ENCODE measurements around the gene CAMP. TPM values are rescaled to one million over a fixed set of nuclear protein-coding genes. Genes with fewer than 3 reads are reported as not detected.

CAMP gene
- polyA plus RNA-seq, 1 of the 3 experiments (the other 2 are of a cell fraction) = not detected

GRCh38 chr3:48271763-48272498 lies 48.6 kb downstream of the CAMP start:
- H3K4me1 ChIP-seq (ENCODE audit: control insufficient read depth in 1 of 2, insufficient read depth in 2 of 2, low read depth in 1 of 2, low read length in 1 of 2) = no peaks in the 10 kb centered on the region; a peak in 1 of 4 replicates
- H3K36me3 ChIP-seq (replicated peaks in 1 of 2; ENCODE audit: control insufficient read depth in 1 of 2, insufficient read depth in 2 of 2, low read length in 1 of 2) = peaks cover 0 to 15% of the 10 kb centered on the region in 2 experiments
- H3K27ac ChIP-seq (ENCODE audit: low read depth in 2 of 2, low read length in 1 of 2) = no peak overlapping the region
- CTCF ChIA-PET = interaction anchor here (0.7 to 10.9 kb wide), 12 partner anchors 8 to 277 kb away, joined by 3 to 379 read pairs (median 4); partner anchors contain the start of genes CCDC51, PLXNB1, TMA7 and ZNF589
- H3K4me2 ChIP-seq = no peak overlapping the region
- TF ChIP-seq YY1 (IDR thresholded peaks at IDR 0.05; ENCODE audit: low read depth) = no peak
- no peak for TF ChIP-seq ZBTB33 (IDR thresholded peaks at IDR 0.05; ENCODE audit: borderline replicate concordance, low read depth)
- no peak for TF ChIP-seq NFIC (IDR thresholded peaks at IDR 0.05; ENCODE audit: borderline replicate concordance)
- WGBS (ENCODE audit: low lambda C conversion rate) = 91% methylated on average over 11 of the region's 38 CpGs
- H3K9ac ChIP-seq = no peak overlapping the region
- H3K4me3 ChIP-seq (ENCODE audit: low read depth in 2 of 2, low read length in 1 of 2) = no peak overlapping the region
- H2AFZ ChIP-seq (ENCODE audit: low read depth) = no peak overlapping the region
- H4K20me1 ChIP-seq (ENCODE audit: insufficient read depth) = no peaks in the 10 kb centered on the region
- H3K9me2 ChIP-seq = no peaks in the 10 kb centered on the region
- POLR2A ChIA-PET = interaction anchor here (0.6 to 1.3 kb wide), 2 partner anchors 26 to 129 kb away, joined by 3 read pairs; no protein-coding TSS in a partner anchor
- no peaks in the 10 kb centered on the region for H3F3A ChIP-seq (replicated peaks; ENCODE audit: insufficient read depth)
- H3K79me2 ChIP-seq (ENCODE audit: insufficient read depth) = no peaks in the 10 kb centered on the region
- H3K9me3 ChIP-seq = no peaks in the 10 kb centered on the region
- no peaks in the 10 kb centered on the region for H3K27me3 ChIP-seq (ENCODE audit: insufficient read depth)
- DNase-seq = no peak

GRCh38 chr3:48273594-48274211 lies 50.4 kb downstream of the CAMP start:
- Histone ChIP-seq H2AFZ (ENCODE audit: low read depth) (no peak overlapping the region), H3F3A (replicated peaks; ENCODE audit: insufficient read depth) (no peaks in the 10 kb centered on the region), H3K27ac (ENCODE audit: low read depth in 2 of 2, low read length in 1 of 2) (no peak overlapping the region), H3K9ac (no peak overlapping the region), H3K9me2 (no peaks in the 10 kb centered on the region), H3K27me3 (ENCODE audit: insufficient read depth) (no peaks in the 10 kb centered on the region), H3K4me1 (ENCODE audit: control insufficient read depth in 1 of 2, insufficient read depth in 2 of 2, low read depth in 1 of 2, low read length in 1 of 2) (no peaks in the 10 kb centered on the region; a peak in 1 of 4 replicates), H3K4me3 (ENCODE audit: low read depth in 2 of 2, low read length in 1 of 2) (no peak overlapping the region; a peak in 1 of 4 replicates), H3K9me3 (no peaks in the 10 kb centered on the region), H3K79me2 (ENCODE audit: insufficient read depth) (no peaks in the 10 kb centered on the region), H3K4me2 (no peak overlapping the region), H3K36me3 (replicated peaks in 1 of 2; ENCODE audit: control insufficient read depth in 1 of 2, insufficient read depth in 2 of 2, low read length in 1 of 2) (peaks cover 0 to 4% of the 10 kb centered on the region in 2 experiments), H4K20me1 (ENCODE audit: insufficient read depth) (no peaks in the 10 kb centered on the region)
- TF ChIP-seq CTCF (IDR thresholded peaks at IDR 0.05) (peak; percentile 81), GATA2 (CRISPR knock-in tag; IDR thresholded peaks at IDR 0.05) (no peak), RAD21 (IDR thresholded peaks at IDR 0.05; ENCODE audit: low read length) (peak; percentile 95), MXI1 (IDR thresholded peaks at IDR 0.05; ENCODE audit: low read depth, low read length) (no peak), TAF1 (IDR thresholded peaks at IDR 0.05; ENCODE audit: borderline replicate concordance, low read depth, low read length) (no peak), RXRA (IDR thresholded peaks at IDR 0.05; ENCODE audit: borderline replicate concordance, low read depth) (no peak), JUND (IDR thresholded peaks at IDR 0.05) (no peak), SMC3 (IDR thresholded peaks at IDR 0.05; ENCODE audit: low read depth, low read length) (peak; percentile 85)
- POLR2A ChIA-PET = interaction anchor here (1.6 kb wide), 1 partner anchor 162 kb away, joined by 4 read pairs; no protein-coding TSS in a partner anchor
- CTCF ChIA-PET = interaction anchor here (0.6 to 10.9 kb wide), 33 partner anchors 8 to 276 kb away, joined by 3 to 379 read pairs (median 5); partner anchors contain the start of genes ATRIP, CCDC51, PLXNB1 and TMA7
- 12% methylated on average over 9 of the region's 9 CpGs for WGBS (ENCODE audit: low lambda C conversion rate)
- peak; percentile 85 for DNase-seq

Measured in SK-N-SH (cell line).